ENCODE measurements around the gene PTGR3. TPM values are rescaled to one million over a fixed set of nuclear protein-coding genes. Genes with fewer than 3 reads are reported as not detected.

The PTGR3 gene
- total and polyA plus RNA-seq, 10 donors: 11.1 to 43.8 (median 30.0) TPM

- Histone ChIP-seq H3K4me1 (peaks cover 6 to 88% (median 35%) of the 10 kb centered on the region in 6 donors), H3K27ac (peak overlapping the region in 7 of 8 donors; percentile 0 to 51 (median 10))
Observed at GRCh38 chr18:75253784-75254183, 44.8 kb upstream of the PTGR3 start.

DNA sequence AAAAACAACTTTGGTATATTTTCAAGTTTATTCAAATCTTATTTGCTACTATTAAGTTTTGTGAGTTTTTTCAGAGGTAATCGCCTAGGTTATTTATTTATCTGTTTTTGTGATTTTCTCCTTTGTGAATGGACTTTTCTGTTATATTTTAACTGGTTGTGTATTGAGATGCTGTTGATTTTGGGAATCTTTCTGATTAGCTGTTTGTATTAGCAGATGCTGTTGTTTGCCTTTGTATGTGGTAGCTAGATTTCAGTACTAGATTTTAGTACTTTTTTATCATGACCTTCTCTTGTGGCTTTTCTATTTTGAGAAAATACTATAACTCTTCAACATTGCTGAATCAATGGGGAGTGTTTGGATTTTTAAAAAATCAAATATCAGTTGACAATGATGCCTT, 44.1 kb upstream of the PTGR3 start:
- Histone ChIP-seq H3K27ac (peak overlapping the region in 5 of 8 donors; percentile 0 to 51 (median 12)), H3K4me1 (peaks cover 6 to 96% (median 43%) of the 10 kb centered on the region in 6 donors)

More at GRCh38 chr18:75253784-75254183, 44.8 kb upstream of the PTGR3 start:
- TF ChIP-seq, protein P1, sequence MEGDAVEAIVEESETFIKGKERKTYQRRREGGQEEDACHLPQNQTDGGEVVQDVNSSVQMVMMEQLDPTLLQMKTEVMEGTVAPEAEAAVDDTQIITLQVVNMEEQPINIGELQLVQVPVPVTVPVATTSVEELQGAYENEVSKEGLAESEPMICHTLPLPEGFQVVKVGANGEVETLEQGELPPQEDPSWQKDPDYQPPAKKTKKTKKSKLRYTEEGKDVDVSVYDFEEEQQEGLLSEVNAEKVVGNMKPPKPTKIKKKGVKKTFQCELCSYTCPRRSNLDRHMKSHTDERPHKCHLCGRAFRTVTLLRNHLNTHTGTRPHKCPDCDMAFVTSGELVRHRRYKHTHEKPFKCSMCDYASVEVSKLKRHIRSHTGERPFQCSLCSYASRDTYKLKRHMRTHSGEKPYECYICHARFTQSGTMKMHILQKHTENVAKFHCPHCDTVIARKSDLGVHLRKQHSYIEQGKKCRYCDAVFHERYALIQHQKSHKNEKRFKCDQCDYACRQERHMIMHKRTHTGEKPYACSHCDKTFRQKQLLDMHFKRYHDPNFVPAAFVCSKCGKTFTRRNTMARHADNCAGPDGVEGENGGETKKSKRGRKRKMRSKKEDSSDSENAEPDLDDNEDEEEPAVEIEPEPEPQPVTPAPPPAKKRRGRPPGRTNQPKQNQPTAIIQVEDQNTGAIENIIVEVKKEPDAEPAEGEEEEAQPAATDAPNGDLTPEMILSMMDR (IDR thresholded peaks at IDR 0.05 in 8 of 11, conservative IDR thresholded peaks at IDR 0.05 in 3 of 11): no peak
- no peak for TF ChIP-seq POLR2A (IDR thresholded peaks at IDR 0.05)
- no peak for TF ChIP-seq POLR2AphosphoS5 (IDR thresholded peaks at IDR 0.05)
- DNase-seq: no peak
- Histone ChIP-seq H3K36me3 (no peaks in the 10 kb centered on the region), H3K27me3 (replicated peaks in 1 of 7) (no peaks in the 10 kb centered on the region), H3K9me3 (peaks cover 0 to 10% (median 0%) of the 10 kb centered on the region in 8 donors), H3K4me3 (no peak overlapping the region)
- 61 to 83% (median 63%) methylated on average over 4 of the region's 4 CpGs for WGBS, 5 donors
- intact Hi-C loops (cut with DNase I; ENCODE audit: low total_unique reads): no loop called here

DNA sequence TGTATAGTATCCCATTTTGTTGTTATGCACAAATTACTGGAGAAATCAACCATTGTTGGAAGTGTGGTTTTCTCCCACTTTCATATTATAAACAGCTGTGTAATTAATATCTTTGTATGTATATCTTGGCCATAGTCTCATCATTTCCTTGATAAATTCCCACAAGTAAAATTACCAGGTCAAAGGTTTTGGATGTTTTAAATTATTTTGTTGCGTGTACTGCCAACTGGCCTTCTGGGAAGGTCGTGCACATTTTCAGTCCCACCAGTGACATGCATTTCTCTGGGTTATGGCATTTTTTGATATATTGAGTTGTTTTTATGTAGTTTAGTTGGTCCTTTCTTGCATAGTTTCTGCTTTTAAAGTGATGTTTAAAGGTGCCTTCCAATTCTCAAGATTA, 43.2 kb upstream of the PTGR3 start:
- 65 to 82% (median 72%) methylated on average over 2 of the region's 2 CpGs for WGBS, 5 donors
- H3K9me3 ChIP-seq: peaks cover 0 to 10% (median 0%) of the 10 kb centered on the region in 8 donors
- H3K27me3 ChIP-seq (replicated peaks in 1 of 7): no peaks in the 10 kb centered on the region
- peaks cover 8 to 97% (median 48%) of the 10 kb centered on the region in 6 donors for H3K4me1 ChIP-seq
- H3K4me3 ChIP-seq: no peak overlapping the region
- intact Hi-C loops (cut with DNase I; ENCODE audit: low total_unique reads): no loop called here
- H3K27ac ChIP-seq: peak overlapping the region in 4 of 8 donors; percentile 12 to 85 (median 38)
- no peak for DNase-seq
- TF ChIP-seq, protein P1 (IDR thresholded peaks at IDR 0.05 in 8 of 11, conservative IDR thresholded peaks at IDR 0.05 in 3 of 11): no peak
- TF ChIP-seq POLR2AphosphoS5 (IDR thresholded peaks at IDR 0.05) (no peak), POLR2A (IDR thresholded peaks at IDR 0.05) (no peak)
- no peaks in the 10 kb centered on the region for H3K36me3 ChIP-seq

More for the DNA sequence above, 44.1 kb upstream of the PTGR3 start:
- 82 to 98% (median 92%) methylated on average over 1 of the region's 1 CpG for WGBS, 5 donors
- TF ChIP-seq, protein P1 (IDR thresholded peaks at IDR 0.05 in 8 of 11, conservative IDR thresholded peaks at IDR 0.05 in 3 of 11): no peak
- TF ChIP-seq POLR2A (IDR thresholded peaks at IDR 0.05): no peak
- TF ChIP-seq POLR2AphosphoS5 (IDR thresholded peaks at IDR 0.05): no peak
- no peaks in the 10 kb centered on the region for H3K27me3 ChIP-seq (replicated peaks in 1 of 7)
- intact Hi-C loops (cut with DNase I; ENCODE audit: low total_unique reads): no loop called here
- peaks cover 0 to 10% (median 0%) of the 10 kb centered on the region in 8 donors for H3K9me3 ChIP-seq
- H3K4me3 ChIP-seq: no peak overlapping the region
- DNase-seq: no peak
- no peaks in the 10 kb centered on the region for H3K36me3 ChIP-seq

DNA sequence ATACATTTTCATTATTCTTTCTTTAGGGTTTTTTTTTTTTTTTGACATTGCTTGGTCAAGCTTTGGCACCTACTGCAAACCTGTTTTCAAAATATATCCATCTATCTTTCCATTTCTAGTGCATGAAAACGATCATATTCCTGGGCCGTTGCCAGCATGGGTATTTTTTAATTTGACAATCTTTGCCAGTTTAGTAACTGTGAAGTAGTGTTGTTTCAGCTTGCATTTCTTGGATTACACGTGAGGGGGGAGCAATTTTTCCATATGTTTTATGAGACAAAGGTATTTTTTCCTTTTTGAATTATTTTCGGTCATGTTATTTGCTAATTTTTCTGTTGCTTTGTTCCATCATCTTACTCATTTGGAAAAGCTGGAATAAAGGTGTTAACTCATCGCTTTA, 42.5 kb upstream of the PTGR3 start:
- intact Hi-C loops (cut with DNase I; ENCODE audit: low total_unique reads): no loop called here
- H3K4me3 ChIP-seq: no peak overlapping the region
- H3K27me3 ChIP-seq (replicated peaks in 1 of 7): no peaks in the 10 kb centered on the region
- TF ChIP-seq POLR2AphosphoS5 (IDR thresholded peaks at IDR 0.05) (no peak), POLR2A (IDR thresholded peaks at IDR 0.05) (no peak)
- TF ChIP-seq, protein P1 (IDR thresholded peaks at IDR 0.05 in 8 of 11, conservative IDR thresholded peaks at IDR 0.05 in 3 of 11): no peak
- WGBS, 5 donors: 82 to 84% (median 83%) methylated on average over 5 of the region's 5 CpGs
- peaks cover 13 to 97% (median 53%) of the 10 kb centered on the region in 6 donors for H3K4me1 ChIP-seq
- peak overlapping the region in 2 of 8 donors; percentile 45 to 85 for H3K27ac ChIP-seq
- DNase-seq: no peak
- peaks cover 0 to 10% (median 0%) of the 10 kb centered on the region in 8 donors for H3K9me3 ChIP-seq
- H3K36me3 ChIP-seq: no peaks in the 10 kb centered on the region
